Esophagus muscularis mucosa (tissue), 4 donors: ENCODE measurements around the gene PAPLN.

Experiments
- EP300 ChIP-seq: sonication (generic); formaldehyde crosslinking; IDR thresholded peaks from one replicate; pipeline ENCODE4 v1.6.1; 2017; ENCODE audit warnings: antibody characterized with exemption
- POLR2A ChIP-seq: fragments of 450-650 bp; IDR thresholded peaks from one replicate; pipeline ENCODE4 v1.6.1; 2017; ENCODE audit warnings: antibody characterized with exemption, moderate library complexity, mild to moderate bottlenecking, low read depth
- POLR2AphosphoS5 ChIP-seq, 2 donors: sonication (generic); formaldehyde crosslinking; IDR thresholded peaks; one replicate each; pipeline ENCODE4 v1.6.1; 2017; ENCODE audit warnings: antibody characterized with exemption in 2 of 2
- TF ChIP-seq, protein P1 (sequence below), 3 experiments: fragments of 200-600 bp in 2 of 3; fragments of 450-650 bp in 1 of 3; sonication (generic) in 2 of 3; IDR thresholded peaks; one replicate each; pipeline ENCODE4 v1.5.1; 2017 to 2019; ENCODE audit warnings: antibody characterized with exemption in 3 of 3, mild to moderate bottlenecking in 2 of 3, moderate library complexity in 1 of 3

GRCh38 chr14:73243341-73243740 is 6.0 kb downstream of the PAPLN start:
- TF ChIP-seq POLR2AphosphoS5 (IDR thresholded peaks at IDR 0.05) (no peak), POLR2A (no peak), EP300 (no peak)
- TF ChIP-seq, protein P1, sequence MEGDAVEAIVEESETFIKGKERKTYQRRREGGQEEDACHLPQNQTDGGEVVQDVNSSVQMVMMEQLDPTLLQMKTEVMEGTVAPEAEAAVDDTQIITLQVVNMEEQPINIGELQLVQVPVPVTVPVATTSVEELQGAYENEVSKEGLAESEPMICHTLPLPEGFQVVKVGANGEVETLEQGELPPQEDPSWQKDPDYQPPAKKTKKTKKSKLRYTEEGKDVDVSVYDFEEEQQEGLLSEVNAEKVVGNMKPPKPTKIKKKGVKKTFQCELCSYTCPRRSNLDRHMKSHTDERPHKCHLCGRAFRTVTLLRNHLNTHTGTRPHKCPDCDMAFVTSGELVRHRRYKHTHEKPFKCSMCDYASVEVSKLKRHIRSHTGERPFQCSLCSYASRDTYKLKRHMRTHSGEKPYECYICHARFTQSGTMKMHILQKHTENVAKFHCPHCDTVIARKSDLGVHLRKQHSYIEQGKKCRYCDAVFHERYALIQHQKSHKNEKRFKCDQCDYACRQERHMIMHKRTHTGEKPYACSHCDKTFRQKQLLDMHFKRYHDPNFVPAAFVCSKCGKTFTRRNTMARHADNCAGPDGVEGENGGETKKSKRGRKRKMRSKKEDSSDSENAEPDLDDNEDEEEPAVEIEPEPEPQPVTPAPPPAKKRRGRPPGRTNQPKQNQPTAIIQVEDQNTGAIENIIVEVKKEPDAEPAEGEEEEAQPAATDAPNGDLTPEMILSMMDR (IDR thresholded peaks at IDR 0.05): no peak
